Activated CD4-positive, CD25-positive, alpha-beta regulatory T cell treated with anti-CD3 and anti-CD28 coated beads, Interleukin-2, amount 50 U/mL, for 72 hours (primary cell): Measurements from ENCODE around the gene CACNA1G.

Source experiments
- DNase-seq: peaks from one replicate; pipeline ENCODE4 v3.0.0; 2021

The CACNA1G gene

GRCh38 chr17:50560185-50560824 lies at the start of gene CACNA1G:
CACNA1G (plus strand) TSS chr17:50560715; CDS start chr17:50561460, 745 bp downstream.
- peak; percentile 86 for DNase-seq

GRCh38 chr17:50511058-50511457 lies 49.5 kb upstream of the CACNA1G start:
- DNase-seq: peak; percentile 54

- no peak for DNase-seq
Measured at GRCh38 chr17:50513495-50513894, 47.0 kb upstream of the CACNA1G start.

- no peak for DNase-seq
Measured at GRCh38 chr17:50514388-50514787, 46.1 kb upstream of the CACNA1G start.

GRCh38 chr17:50514936-50515702 lies 45.4 kb upstream of the CACNA1G start:
- DNase-seq: no peak

- no peak for DNase-seq
Measured at GRCh38 chr17:50517011-50517410, 43.5 kb upstream of the CACNA1G start.

- no peak for DNase-seq
Measured at GRCh38 chr17:50517504-50518383, 42.8 kb upstream of the CACNA1G start.

- no peak for DNase-seq
Measured at GRCh38 chr17:50518384-50519023, 42.0 kb upstream of the CACNA1G start.

- DNase-seq: no peak
Measured at GRCh38 chr17:50519141-50519834, 41.2 kb upstream of the CACNA1G start.

- DNase-seq: no peak
Measured at GRCh38 chr17:50520483-50520882, 40.0 kb upstream of the CACNA1G start.

- no peak for DNase-seq
Measured at GRCh38 chr17:50521514-50521913, 39.0 kb upstream of the CACNA1G start.

- no peak for DNase-seq
Measured at GRCh38 chr17:50522766-50523165, 37.7 kb upstream of the CACNA1G start.

- no peak for DNase-seq
Measured at GRCh38 chr17:50523208-50523607, 37.3 kb upstream of the CACNA1G start.

GRCh38 chr17:50524838-50525237 lies 35.7 kb upstream of the CACNA1G start:
- no peak for DNase-seq

GRCh38 chr17:50527155-50527762 lies 33.3 kb upstream of the CACNA1G start:
- no peak for DNase-seq

GRCh38 chr17:50527949-50528474 lies 32.5 kb upstream of the CACNA1G start:
- no peak for DNase-seq

- no peak for DNase-seq
Measured at GRCh38 chr17:50529849-50530248, 30.7 kb upstream of the CACNA1G start.

- no peak for DNase-seq
Measured at GRCh38 chr17:50531428-50532025, 29.0 kb upstream of the CACNA1G start.

- no peak for DNase-seq
Measured at GRCh38 chr17:50532452-50533024, 28.0 kb upstream of the CACNA1G start, which contains the start of gene EPN3. EPN3 (plus strand) TSS chr17:50532735; CDS start chr17:50536557, 3,822 bp downstream.

- no peak for DNase-seq
Measured at GRCh38 chr17:50533185-50533584, 27.3 kb upstream of the CACNA1G start.

GRCh38 chr17:50533720-50534148 lies 26.8 kb upstream of the CACNA1G start:
- no peak for DNase-seq
